Stimulated activated CD8-positive, alpha-beta memory T cell treated with anti-CD3 and anti-CD28 coated beads, Interleukin-15, amount 100 ng/mL, for 4 hours (primary cell): ENCODE results near the gene DBR1.

ENCODE experiments used
- DNase-seq, 2 donors: peaks; one replicate each; pipeline ENCODE4 v3.0.0-alpha.2; 2020; ENCODE audit warnings: low read depth in 2 of 2

The DBR1 gene

GRCh38 chr3:138124188-138124587, 50.5 kb downstream of the DBR1 start:
- DNase-seq, result no peak

DNA sequence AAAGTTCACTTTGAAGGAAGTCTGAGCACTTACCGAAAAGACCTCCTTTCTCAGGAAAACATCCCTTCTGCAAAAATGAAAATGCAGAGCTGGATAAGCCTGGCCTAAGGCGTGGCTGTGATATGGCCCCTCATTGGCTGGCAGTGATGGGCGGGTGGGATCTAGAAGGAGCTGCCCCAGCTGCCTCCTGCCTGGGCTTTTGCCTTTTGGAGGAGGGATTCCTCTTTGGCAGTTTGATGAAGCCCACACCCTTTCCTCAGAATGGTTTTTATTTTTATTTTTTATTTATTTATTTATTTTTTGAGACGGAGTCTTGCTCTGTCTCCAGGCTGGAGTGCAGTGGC, 55.3 kb downstream of the DBR1 start:
- DNase-seq, result no peak

DNA sequence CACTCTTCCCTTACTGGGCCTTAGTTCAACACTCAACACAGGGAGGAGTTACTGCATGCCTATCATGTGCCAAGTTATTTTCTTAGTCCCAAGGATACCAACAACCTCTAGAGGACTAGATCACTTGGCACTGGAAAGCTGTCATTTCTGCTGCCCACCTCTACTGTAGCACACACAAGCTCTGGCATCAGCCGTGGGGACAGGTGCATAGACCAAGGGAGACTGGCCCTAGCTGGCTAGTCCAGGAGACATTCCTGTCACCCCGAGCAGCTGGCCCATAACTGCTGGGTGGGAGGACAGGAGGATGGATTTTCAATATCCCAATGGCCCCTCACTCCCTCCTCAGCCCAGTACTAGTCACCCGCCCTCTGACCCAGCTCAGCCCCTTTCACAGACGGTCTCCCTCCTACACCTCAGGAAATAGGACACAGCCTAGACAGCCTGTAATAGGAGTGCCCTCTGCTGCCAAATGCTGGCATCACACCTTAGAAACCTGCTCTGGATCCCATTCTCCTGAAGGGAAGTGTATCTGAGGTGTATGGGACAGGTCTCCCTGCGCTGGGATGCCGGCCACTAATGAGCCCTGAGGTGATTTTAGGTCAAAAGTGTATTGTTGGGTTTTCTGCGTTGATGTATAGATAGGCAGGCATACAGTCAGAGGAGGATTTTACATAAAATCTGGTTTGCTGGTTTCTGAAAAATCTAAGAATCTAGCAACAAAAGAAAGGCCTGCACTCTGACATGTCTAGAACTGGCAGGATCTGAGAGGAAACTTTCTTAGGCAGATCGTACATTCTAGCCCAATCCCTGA, 55.9 kb downstream of the DBR1 start:
- peak in 1 of 2 donors; percentile 32 for DNase-seq

GRCh38 chr3:138114988-138115971, 59.4 kb downstream of the DBR1 start, which contains the start of gene DZIP1L:
DZIP1L (minus strand) TSS chr3:138115608; CDS start chr3:138103971, 11,637 bp downstream.
- no peak for DNase-seq

GRCh38 chr3:138114431-138114918, 60.2 kb downstream of the DBR1 start:
- no peak for DNase-seq

GRCh38 chr3:138113326-138113725, 61.4 kb downstream of the DBR1 start:
- no peak for DNase-seq

GRCh38 chr3:138112362-138112761, 62.4 kb downstream of the DBR1 start:
- no peak for DNase-seq
